GM12878 (cell line): ENCODE data around the gene SLX9. TPM values are rescaled to one million over a fixed set of nuclear protein-coding genes. Genes with fewer than 3 reads are reported as not detected.

Experiments used
- ATAC-seq: fragments of 200-7000 bp; cut with Tn5 transposase; 3 replicates; pipeline ENCODE4 v1.9.1; 2020; ENCODE audit warnings: mild to moderate bottlenecking, moderate library complexity
- BruUV-seq: library from RNA; stranded (reverse); fragments of 400-500 nt; replicated peaks from 2 replicates; lab custom pipeline; 2021; lab: Mats Ljungman, UMichigan
- CTCF ChIA-PET: fragments of 300-600 bp; sonication (Branson Sonifier 250); formaldehyde crosslinking; extraction: SDS; loops from one replicate; lab custom pipeline; 2021; ENCODE audit warnings: inconsistent platforms; lab: Yijun Ruan, JAX
- POLR2A ChIA-PET: fragments of 350-600 bp; formaldehyde crosslinking; extraction: SDS; loops from one replicate; lab custom pipeline; 2021; ENCODE audit warnings: inconsistent platforms; lab: Charles Lee
- RAD21 ChIA-PET: fragments of 300-600 bp; sonication (Branson Sonifier 250); formaldehyde crosslinking; loops from one replicate; lab custom pipeline; 2023; ENCODE audit warnings: antibody characterized with exemption; ENCODE audit not compliant: unreplicated experiment; lab: Charles Lee
- SMC1A ChIA-PET: fragments of 300-600 bp; sonication (Branson Sonifier 250); formaldehyde crosslinking; loops from one replicate; lab custom pipeline; 2023; ENCODE audit not compliant: unreplicated experiment, uncharacterized antibody; lab: Charles Lee
- DNase-seq: peaks from one replicate; pipeline ENCODE4 v3.0.0-alpha.2; 2011; ENCODE audit warnings: low read depth, low spot score
- FAIRE-seq: peaks from 3 replicates; lab custom pipeline; 2011; peaks lifted over from hg19 to GRCh38; lab: Jason Lieb, UNC
- H2AFZ ChIP-seq: 2 replicates; pipeline ENCODE4 v1.6.0; 2011; ENCODE audit warnings: low read depth, low read length, control low read depth; ENCODE audit not compliant: control insufficient read depth
- H3K27ac ChIP-seq: 2 replicates; pipeline ENCODE4 v1.5.1; 2011; ENCODE audit warnings: control low read depth; ENCODE audit not compliant: control insufficient read depth, insufficient read depth
- H3K27me3 ChIP-seq, 2 experiments: replicated peaks in 1 of 2; 2 replicates each; pipeline versions ENCODE4 v1.6.0 to v1.6.1; 2011; ENCODE audit warnings: low read length in 1 of 2; ENCODE audit not compliant: control insufficient read depth in 2 of 2, insufficient read depth in 2 of 2
- H3K36me3 ChIP-seq, 2 experiments: 2 replicates each; pipeline ENCODE4 v1.5.1; 2011; ENCODE audit warnings: low read length in 1 of 2; ENCODE audit not compliant: control insufficient read depth in 2 of 2, insufficient read depth in 2 of 2
- H3K4me1 ChIP-seq: 2 replicates; pipeline ENCODE4 v1.6.1; 2011; ENCODE audit warnings: mild to moderate bottlenecking, low read length, moderate library complexity, mixed read lengths; ENCODE audit not compliant: control insufficient read depth, insufficient read depth
- H3K4me2 ChIP-seq: 2 replicates; pipeline ENCODE4 v1.6.0; 2011; ENCODE audit warnings: control low read depth; ENCODE audit not compliant: control insufficient read depth, insufficient read depth
- H3K4me3 ChIP-seq: fragments of 200-600 bp; sonication (generic); 2 replicates; pipeline ENCODE4 v1.5.1; 2016
- H3K79me2 ChIP-seq: 2 replicates; pipeline ENCODE4 v1.6.0; 2011; ENCODE audit warnings: low read length; ENCODE audit not compliant: control insufficient read depth, insufficient read depth
- H3K9ac ChIP-seq: 2 replicates; pipeline ENCODE4 v1.8.0; 2011; ENCODE audit warnings: low read length, control low read depth, mixed read lengths; ENCODE audit not compliant: control insufficient read depth, insufficient read depth
- H3K9me3 ChIP-seq: replicated peaks from 3 replicates; pipeline ENCODE4 v1.5.1; 2011; ENCODE audit warnings: mild to moderate bottlenecking, low read length; ENCODE audit not compliant: control insufficient read depth, insufficient read depth
- H4K20me1 ChIP-seq: 2 replicates; pipeline ENCODE4 v1.6.0; 2011; ENCODE audit not compliant: control insufficient read depth, insufficient read depth
- BCL11A ChIP-seq: IDR thresholded peaks from 2 replicates; pipeline ENCODE4 v1.6.1; 2011; ENCODE audit warnings: low read depth, low read length
- CHD4 ChIP-seq: fragments of 200-600 bp; sonication (generic); IDR thresholded peaks from 2 replicates; pipeline ENCODE4 v1.6.1; 2016; ENCODE audit warnings: mild to moderate bottlenecking
- EGR1 ChIP-seq, 2 experiments: IDR thresholded peaks; 1 replicate in 1 of 2; 2 replicates in 1 of 2; pipeline ENCODE4 v1.6.1; 2011 to 2012; ENCODE audit warnings: low read depth in 2 of 2, low read length in 2 of 2, borderline replicate concordance in 1 of 2, mild to moderate bottlenecking in 1 of 2, moderate library complexity in 1 of 2
- GABPA ChIP-seq: IDR thresholded peaks from 2 replicates; pipeline ENCODE4 v1.6.1; 2014; ENCODE audit warnings: antibody characterized with exemption, low read depth, mild to moderate bottlenecking, inconsistent platforms
- GATAD2B ChIP-seq: fragments of 450-650 bp; conservative IDR thresholded peaks from 2 replicates; pipeline ENCODE4 v1.6.1; 2017; ENCODE audit warnings: low read depth, mild to moderate bottlenecking, moderate library complexity
- JUND ChIP-seq: IDR thresholded peaks from 2 replicates; pipeline ENCODE4 v1.6.1; 2012; ENCODE audit warnings: low read depth, mild to moderate bottlenecking, low read length, improper control_type of control experiment, moderate library complexity
- MEF2A ChIP-seq: IDR thresholded peaks from 2 replicates; pipeline ENCODE4 v1.6.1; 2011; ENCODE audit warnings: low read depth, mild to moderate bottlenecking, low read length, moderate library complexity; ENCODE audit not compliant: insufficient read depth
- MYC ChIP-seq: IDR thresholded peaks from 2 replicates; pipeline ENCODE4 v1.6.1; 2011; ENCODE audit warnings: mild to moderate bottlenecking, low read length, moderate library complexity, inconsistent platforms; ENCODE audit not compliant: insufficient read depth, insufficient replicate concordance, insufficient read length, severe bottlenecking
- NFIC ChIP-seq: IDR thresholded peaks from 2 replicates; pipeline ENCODE4 v1.6.1; 2012; ENCODE audit warnings: low read depth, mild to moderate bottlenecking, inconsistent platforms, low read length, moderate library complexity
- SIX5 ChIP-seq: IDR thresholded peaks from 2 replicates; pipeline ENCODE4 v1.6.1; 2011; ENCODE audit warnings: mild to moderate bottlenecking, low read depth, low read length, moderate library complexity; ENCODE audit not compliant: severe bottlenecking
- TCF3 ChIP-seq: IDR thresholded peaks from 2 replicates; pipeline ENCODE4 v1.6.1; 2012; ENCODE audit warnings: low read depth, mild to moderate bottlenecking, low read length, borderline replicate concordance; ENCODE audit not compliant: insufficient read depth
- ZBED1 ChIP-seq: IDR thresholded peaks from 2 replicates; pipeline ENCODE4 v1.6.1; 2016; ENCODE audit warnings: borderline replicate concordance
- ZBTB4 ChIP-seq: fragments of 450-650 bp; formaldehyde crosslinking; IDR thresholded peaks from 2 replicates; pipeline ENCODE4 v1.4.0; 2022; ENCODE audit warnings: mild to moderate bottlenecking, moderate library complexity
- WGBS: methylation state at CpG from one replicate; pipeline ENCODE4 v1.1.6; 2016; ENCODE audit warnings: low lambda C conversion rate; ENCODE audit not compliant: insufficient replicate concordance, insufficient coverage; ENCODE audit errors: missing lambda C conversion rate; 5-methylcytosine and 5-hydroxymethylcytosine counted together
- in situ Hi-C: fragments of 300-500 bp; cut with MboI; formaldehyde crosslinking; loops from 9 replicates; pipeline ENCODE4 v1.14.3; 2018; ENCODE audit warnings: mixed read lengths
- intact Hi-C: fragments of 100-400 bp; cut with micrococcal nuclease; formaldehyde crosslinking; loops from one replicate; pipeline ENCODE4 v1.14.2; 2022; ENCODE audit not compliant: unreplicated experiment
- polyA plus RNA-seq, 11 experiments: library from polyadenylated mRNA; depleted of rRNA in 4 of 11; unstranded in 6 of 11; stranded (reverse) in 5 of 11; fragments of >200 nt; fragmentation: Nextera tagmentation in 4 of 11; fragmentation: Illumina TruSeq in 1 of 11; extraction: Ambion mirVana in 4 of 11; extraction: Trizol in 1 of 11; gene quantifications; 1 replicate in 1 of 11; 2 replicates in 10 of 11; pipeline versions ENCODE4 v1.2.1 to v1.2.3, GENCODE V29; 2011 to 2016; ENCODE audit warnings: inconsistent platforms in 2 of 11, missing spikeins in 2 of 11, low read depth in 1 of 11
- total RNA-seq, 4 experiments: library from RNA; depleted of rRNA in 3 of 4; stranded (reverse); fragments of >200 nt in 3 of 4; fragmentation: Illumina TruSeq in 1 of 4; extraction: Trizol in 1 of 4; gene quantifications; 2 replicates each; pipeline versions ENCODE4 v1.2.1 to v1.2.3, GENCODE V29; 2013 to 2021
- TF ChIP-seq, protein P1 (sequence below): IDR thresholded peaks from 2 replicates; pipeline ENCODE4 v1.6.1; 2012; ENCODE audit warnings: low read depth, low read length, improper control_type of control experiment

The SLX9 gene
- total and polyA plus RNA-seq, 10 of the 15 experiments (the other 5 are each of a cell fraction or from before 2014, with no cell fraction given), result 0.69 to 81.3 (median 33.9) TPM

DNA sequence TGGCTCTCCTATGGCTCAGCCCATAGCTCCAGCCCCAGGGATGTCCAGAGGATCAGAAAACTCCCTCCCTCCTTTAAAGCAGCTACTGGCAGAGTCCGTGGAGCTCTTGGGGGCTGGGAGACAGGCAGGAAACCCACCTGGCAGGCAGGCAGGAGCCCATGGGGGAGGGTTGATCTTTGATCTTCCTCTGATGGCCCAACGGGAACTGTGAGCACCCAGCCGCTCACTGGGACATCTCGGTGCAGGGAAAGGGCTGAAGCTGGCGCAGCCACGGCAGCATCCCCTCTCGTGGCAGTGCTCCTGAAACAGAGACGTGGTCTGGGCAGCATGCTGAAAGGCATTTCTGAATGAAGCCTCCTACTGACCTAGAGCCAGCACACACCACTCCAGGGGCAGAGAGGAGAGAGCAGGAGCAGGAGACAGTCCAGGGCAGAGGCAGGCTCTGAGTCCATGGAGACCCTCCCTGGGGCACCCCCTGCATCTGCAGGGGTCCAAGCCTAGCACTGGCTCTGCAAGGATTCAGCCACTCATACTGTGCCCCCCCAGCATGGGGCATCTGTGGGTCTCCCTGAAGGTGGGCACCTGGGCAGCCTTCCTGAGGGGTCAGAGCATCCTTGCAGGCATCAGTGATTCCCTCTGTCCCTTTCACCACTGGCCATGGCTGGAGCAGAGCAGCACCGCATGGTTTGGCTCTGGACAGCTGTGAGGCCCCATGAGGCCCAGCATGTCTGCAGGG is 4.9 kb upstream of the SLX9 start:
- Histone ChIP-seq H3K79me2 (peaks cover 17% of the 10 kb centered on the region), H3K9ac (no peak overlapping the region), H3K4me3 (no peak overlapping the region), H3K27me3 (no peaks in the 10 kb centered on the region), H3K27ac (no peak overlapping the region), H2AFZ (no peak overlapping the region), H3K9me3 (no peaks in the 10 kb centered on the region), H4K20me1 (peaks cover 6% of the 10 kb centered on the region; the same call in 1 of the 2 replicates), H3K4me2 (no peak overlapping the region), H3K36me3 (peaks cover 1 to 4% of the 10 kb centered on the region in 2 experiments; a peak in 2 of 4 replicates), H3K4me1 (peaks cover 18% of the 10 kb centered on the region)
- no TSS peak for BruUV-seq
- ChIA-PET POLR2A (interaction anchor here (0.6 to 0.9 kb wide), 2 partner anchors 8 to 203 kb away, joined by 3 to 5 read pairs; no protein-coding TSS in a partner anchor), RAD21 (interaction anchor here (0.7 to 1.3 kb wide), 4 partner anchors 42 to 141 kb away, joined by 3 to 5 read pairs (median 4); partner anchors contain the start of gene PTTG1IP), SMC1A (interaction anchor here (0.6 to 6.2 kb wide), 5 partner anchors 8 to 142 kb away, joined by 3 to 56 read pairs (median 5); partner anchors contain the start of gene UBE2G2), CTCF (interaction anchor here (1.1 to 6.1 kb wide), 9 partner anchors 15 to 424 kb away, joined by 3 to 80 read pairs (median 6); partner anchors contain the start of gene UBE2G2)
- TF ChIP-seq, protein P1, sequence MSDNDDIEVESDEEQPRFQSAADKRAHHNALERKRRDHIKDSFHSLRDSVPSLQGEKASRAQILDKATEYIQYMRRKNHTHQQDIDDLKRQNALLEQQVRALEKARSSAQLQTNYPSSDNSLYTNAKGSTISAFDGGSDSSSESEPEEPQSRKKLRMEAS, result no peak
- TF ChIP-seq EGR1 (IDR thresholded peaks at IDR 0.05; ENCODE audit: borderline replicate concordance in 1 of 2, low read depth in 2 of 2, low read length in 2 of 2) (no peak), NFIC (no peak), ZBTB4 (no peak), MYC (no peak), CHD4 (no peak), GATAD2B (no peak), JUND (no peak), SIX5 (no peak), GABPA (no peak), TCF3 (no peak), BCL11A (no peak), ZBED1 (no peak), MEF2A (no peak)
- in situ Hi-C loops (loop anchor here (5.0 to 10.0 kb wide), 2 partner anchors 50 to 138 kb away; no protein-coding TSS in a partner anchor), intact Hi-C loops (loop anchor here (5.0 kb wide), 2 partner anchors 118 to 133 kb away; partner anchors contain the start of genes SUMO3 and UBE2G2)
- no peak for DNase-seq
- FAIRE-seq, result no peak
- WGBS, result 71% methylated on average over 9 of the region's 9 CpGs
- ATAC-seq, result no peak
